Panc1 (cell line): ENCODE measurements around the gene SPOCK1.

Source experiments
- CTCF ChIP-seq: fragments of 450-650 bp; IDR thresholded peaks from 2 replicates; pipeline ENCODE4 v1.5.1; 2017; ENCODE audit warnings: mild to moderate bottlenecking
- POLR2AphosphoS5 ChIP-seq: IDR thresholded peaks from 2 replicates; pipeline ENCODE4 v1.6.1; 2012; ENCODE audit warnings: mild to moderate bottlenecking, low read depth, low read length, moderate library complexity
- REST ChIP-seq, 2 experiments: IDR thresholded peaks; 2 replicates each; pipeline ENCODE4 v1.6.1; 2011 to 2012; ENCODE audit warnings: low read depth in 2 of 2, control low read depth in 1 of 2, low read length in 1 of 2, mild to moderate bottlenecking in 1 of 2, moderate library complexity in 1 of 2; ENCODE audit not compliant: insufficient read depth in 1 of 2
- SIN3A ChIP-seq: IDR thresholded peaks from 2 replicates; pipeline ENCODE4 v1.6.1; 2012; ENCODE audit warnings: low read depth, mild to moderate bottlenecking, low read length, moderate library complexity, borderline replicate concordance; ENCODE audit not compliant: insufficient read depth

GRCh38 chr5:137291436-137291835, 207.7 kb downstream of the SPOCK1 start:
- TF ChIP-seq CTCF (no peak), POLR2AphosphoS5 (no peak), SIN3A (no peak), REST (IDR thresholded peaks at IDR 0.05; ENCODE audit: insufficient read depth in 1 of 2, low read depth in 2 of 2, low read length in 1 of 2) (no peak)
